Glutamatergic neuron (in vitro differentiated cells): ENCODE data around the gene H2AZ2. TPM values are rescaled to one million over a fixed set of nuclear protein-coding genes. Genes with fewer than 3 reads are reported as not detected.
"Not testable (repeated sequence)": the region's sequence is repeated elsewhere in the genome, so short reads cannot be mapped to it uniquely, and the experiment has no call there.

ENCODE experiments used
- DNase-seq: peaks from one replicate; pipeline ENCODE4 v3.0.0; 2022
- H3K27ac Mint-ChIP-seq: one replicate; pipeline ENCODE4 v1.8.0; 2020; ENCODE audit warnings: mild to moderate bottlenecking, mixed read lengths, inconsistent platforms; ENCODE audit not compliant: unreplicated experiment
- H3K27me3 Mint-ChIP-seq: one replicate; pipeline ENCODE4 v1.8.0; 2020; ENCODE audit warnings: mild to moderate bottlenecking, moderate library complexity, mixed read lengths, inconsistent platforms; ENCODE audit not compliant: unreplicated experiment
- H3K36me3 Mint-ChIP-seq: one replicate; pipeline ENCODE4 v1.8.0; 2020; ENCODE audit warnings: mild to moderate bottlenecking, mixed read lengths, inconsistent platforms; ENCODE audit not compliant: unreplicated experiment
- H3K4me1 Mint-ChIP-seq: one replicate; pipeline ENCODE4 v1.8.0; 2020; ENCODE audit warnings: mild to moderate bottlenecking, low read depth, mixed read lengths, inconsistent platforms; ENCODE audit not compliant: unreplicated experiment
- H3K4me3 Mint-ChIP-seq: one replicate; pipeline ENCODE4 v1.8.0; 2020; ENCODE audit warnings: mild to moderate bottlenecking, mixed read lengths, inconsistent platforms; ENCODE audit not compliant: unreplicated experiment
- H3K9me3 Mint-ChIP-seq: one replicate; pipeline ENCODE4 v1.8.0; 2020; ENCODE audit warnings: mild to moderate bottlenecking, moderate library complexity, mixed read lengths, inconsistent platforms; ENCODE audit not compliant: unreplicated experiment
- CTCF ChIP-seq: fragments of 200-600 bp; sonication (generic); IDR thresholded peaks from one replicate; pipeline ENCODE4 v1.5.0; 2021; ENCODE audit not compliant: partially characterized antibody, unreplicated experiment
- total RNA-seq: library from RNA; stranded (reverse); fragmentation: NEBNext Ultra II Directional; extraction: Animal tissue kit (Norgen Biotek cat#: 25700); gene quantifications from one replicate; pipeline ENCODE4 v1.2.1, GENCODE V29; 2021; ENCODE audit not compliant: unreplicated experiment

The H2AZ2 gene
- total RNA-seq, 1 donor from 2014 or later: 180 TPM

DNA sequence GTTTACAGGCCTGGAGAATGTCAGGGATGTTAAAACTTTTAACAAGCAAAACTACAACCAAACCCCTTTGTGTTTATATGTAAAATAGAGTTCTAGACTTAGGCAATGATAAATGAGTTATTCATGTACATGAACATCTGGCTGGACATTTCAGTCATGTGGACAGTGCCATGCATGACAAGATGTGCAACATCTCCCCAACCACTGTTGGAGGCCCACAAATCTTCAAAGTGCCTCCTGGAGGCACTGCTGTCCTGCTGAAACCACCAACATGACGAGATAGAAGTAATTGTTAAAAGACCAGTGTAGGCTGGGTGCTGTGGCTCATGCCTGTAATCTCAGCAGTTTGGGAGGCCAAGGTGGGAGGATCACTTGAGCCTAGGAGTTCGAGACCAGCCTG, 33.0 kb downstream of the H2AZ2 start:
- no peaks in the 10 kb centered on the region for H3K9me3 Mint-ChIP-seq
- TF ChIP-seq CTCF: no peak
- H3K4me3 Mint-ChIP-seq: no peak overlapping the region
- no peaks in the 10 kb centered on the region for H3K4me1 Mint-ChIP-seq
- no peaks in the 10 kb centered on the region for H3K27me3 Mint-ChIP-seq
- no peak for DNase-seq
- H3K27ac Mint-ChIP-seq: no peak overlapping the region
- H3K36me3 Mint-ChIP-seq: no peaks in the 10 kb centered on the region

- TF ChIP-seq CTCF: no peak
- Mint-ChIP-seq H3K4me1 (no peaks in the 10 kb centered on the region), H3K9me3 (peaks cover 2% of the 10 kb centered on the region), H3K27ac (no peak overlapping the region), H3K4me3 (no peak overlapping the region), H3K27me3 (peaks cover 3% of the 10 kb centered on the region), H3K36me3 (no peaks in the 10 kb centered on the region)
- no peak for DNase-seq
Measured at GRCh38 chr7:44811571-44811970, 36.3 kb downstream of the H2AZ2 start.

DNA sequence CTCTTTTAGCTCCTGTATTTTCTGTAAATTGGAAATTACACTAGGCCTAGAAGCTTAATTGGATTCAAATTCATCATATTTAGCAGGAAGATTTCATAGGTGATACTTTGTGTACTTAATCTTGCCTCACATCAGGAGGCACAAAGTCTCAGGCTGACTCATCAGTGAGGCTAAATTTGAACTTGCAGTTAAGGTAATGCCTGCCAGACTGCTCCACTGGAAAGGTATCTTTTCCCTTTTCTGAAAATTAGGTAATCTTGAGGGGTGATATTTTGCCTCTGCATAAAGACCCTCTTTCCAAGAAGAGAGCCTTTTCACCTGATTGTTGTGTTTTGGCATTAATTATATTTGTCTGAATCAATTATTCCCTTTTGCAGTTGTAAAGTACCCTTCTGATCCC, 36.8 kb downstream of the H2AZ2 start:
- Mint-ChIP-seq H3K27ac (no peak overlapping the region), H3K4me1 (no peaks in the 10 kb centered on the region), H3K27me3 (peaks cover 3% of the 10 kb centered on the region), H3K4me3 (no peak overlapping the region), H3K36me3 (no peaks in the 10 kb centered on the region), H3K9me3 (peaks cover 2% of the 10 kb centered on the region)
- DNase-seq: no peak
- no peak for TF ChIP-seq CTCF

DNA sequence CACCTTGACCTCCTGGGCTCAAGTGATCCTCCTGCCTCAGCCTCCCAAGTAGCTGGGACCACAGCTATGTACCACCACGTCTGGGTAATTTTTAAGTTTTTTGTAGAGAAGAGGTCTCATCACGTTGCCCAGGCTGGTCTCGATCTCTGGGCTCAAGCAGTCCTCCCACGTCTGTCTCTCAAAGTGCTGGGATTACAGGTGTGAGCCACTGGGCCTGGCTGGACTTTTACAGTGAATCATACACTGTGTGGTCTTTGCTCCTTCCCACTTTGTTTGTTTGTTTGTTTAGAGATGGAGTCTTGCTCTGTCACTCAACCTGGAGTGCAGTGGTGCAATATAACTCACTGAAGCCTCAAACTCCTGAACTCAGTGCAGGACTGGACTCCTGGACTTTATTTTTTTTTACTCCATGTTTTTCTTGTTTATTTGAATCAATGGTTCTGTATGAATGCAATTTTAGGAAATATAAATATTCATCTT, 38.9 kb downstream of the H2AZ2 start:
- Mint-ChIP-seq H3K4me3 (no peak overlapping the region), H3K36me3 (no peaks in the 10 kb centered on the region), H3K27me3 (peaks cover 3% of the 10 kb centered on the region), H3K9me3 (peaks cover 2% of the 10 kb centered on the region), H3K27ac (no peak overlapping the region), H3K4me1 (no peaks in the 10 kb centered on the region)
- no peak for TF ChIP-seq CTCF
- no peak for DNase-seq

DNA sequence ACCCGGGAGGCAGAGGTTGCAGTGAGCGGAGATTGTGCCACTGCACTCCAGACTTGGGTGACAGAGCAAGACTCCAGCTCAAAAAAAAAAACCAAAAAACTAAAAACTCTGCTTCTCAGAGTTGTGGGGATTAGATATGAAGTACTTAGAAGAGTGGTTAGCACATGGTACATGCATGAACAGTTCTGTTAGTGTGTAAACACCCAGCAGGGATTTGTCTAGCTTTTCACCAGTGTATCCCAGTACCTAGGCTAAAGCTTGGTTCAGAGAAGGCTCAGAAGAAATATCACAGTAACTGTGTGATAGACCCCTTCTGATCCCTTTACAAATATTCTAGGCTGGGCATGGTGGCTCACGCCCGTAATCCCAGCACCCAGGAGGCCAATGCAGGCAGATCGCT, 41.9 kb downstream of the H2AZ2 start:
- H3K27me3 Mint-ChIP-seq: peaks cover 5% of the 10 kb centered on the region
- peaks cover 5% of the 10 kb centered on the region for H3K4me1 Mint-ChIP-seq
- H3K36me3 Mint-ChIP-seq: no peaks in the 10 kb centered on the region
- peaks cover 2% of the 10 kb centered on the region for H3K9me3 Mint-ChIP-seq
- TF ChIP-seq CTCF: no peak
- no peak overlapping the region for H3K4me3 Mint-ChIP-seq
- no peak for DNase-seq
- H3K27ac Mint-ChIP-seq: no peak overlapping the region

GRCh38 chr7:44803828-44804519, 43.9 kb downstream of the H2AZ2 start:
- H3K36me3 Mint-ChIP-seq, DNase-seq, H3K9me3 Mint-ChIP-seq, H3K4me1 Mint-ChIP-seq, H3K27me3 Mint-ChIP-seq, H3K27ac Mint-ChIP-seq, H3K4me3 Mint-ChIP-seq: not testable (repeated sequence)
